PC-3 (cell line): ENCODE results near the gene EID2.

Experiments
- EZH2 ChIP-seq: fragments of 300-600 bp; sonication (generic); IDR thresholded peaks from one replicate; pipeline ENCODE4 v1.6.1; 2017; ENCODE audit warnings: antibody characterized with exemption, mild to moderate bottlenecking, low read length; ENCODE audit not compliant: unreplicated experiment
- EZH2phosphoT487 ChIP-seq: fragments of 300-600 bp; sonication (generic); IDR thresholded peaks from 2 replicates; pipeline ENCODE4 v1.6.1; 2018; ENCODE audit warnings: mild to moderate bottlenecking, antibody characterized with exemption, low read length, borderline replicate concordance
- TF ChIP-seq, protein P1 (sequence below): fragments of 300-600 bp; sonication (generic); conservative IDR thresholded peaks from 2 replicates; pipeline ENCODE4 v1.5.1; 2017; ENCODE audit warnings: antibody characterized with exemption, low read depth, mild to moderate bottlenecking, low read length

DNA sequence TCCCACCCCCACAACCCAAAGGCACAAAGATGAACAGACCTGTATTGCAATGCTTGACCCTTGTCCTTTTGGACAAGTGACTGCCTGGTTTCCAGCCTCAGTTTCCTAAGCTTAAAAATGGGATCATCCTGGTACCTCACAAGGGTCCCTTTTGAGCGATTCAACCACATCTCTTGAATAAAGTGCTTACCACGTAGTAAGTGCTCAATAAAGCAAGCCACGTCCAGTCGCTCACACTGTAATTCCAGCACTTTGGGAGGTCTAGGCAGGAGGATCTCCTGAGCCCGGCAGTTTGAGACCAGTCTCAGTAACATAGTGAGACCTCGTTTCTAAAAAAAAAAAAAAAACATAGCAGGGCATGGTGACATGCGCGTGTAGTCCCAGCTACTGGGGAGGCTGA is 40.0 kb downstream of the EID2 start:
- TF ChIP-seq EZH2 (no peak), EZH2phosphoT487 (no peak)
- TF ChIP-seq, protein P1, sequence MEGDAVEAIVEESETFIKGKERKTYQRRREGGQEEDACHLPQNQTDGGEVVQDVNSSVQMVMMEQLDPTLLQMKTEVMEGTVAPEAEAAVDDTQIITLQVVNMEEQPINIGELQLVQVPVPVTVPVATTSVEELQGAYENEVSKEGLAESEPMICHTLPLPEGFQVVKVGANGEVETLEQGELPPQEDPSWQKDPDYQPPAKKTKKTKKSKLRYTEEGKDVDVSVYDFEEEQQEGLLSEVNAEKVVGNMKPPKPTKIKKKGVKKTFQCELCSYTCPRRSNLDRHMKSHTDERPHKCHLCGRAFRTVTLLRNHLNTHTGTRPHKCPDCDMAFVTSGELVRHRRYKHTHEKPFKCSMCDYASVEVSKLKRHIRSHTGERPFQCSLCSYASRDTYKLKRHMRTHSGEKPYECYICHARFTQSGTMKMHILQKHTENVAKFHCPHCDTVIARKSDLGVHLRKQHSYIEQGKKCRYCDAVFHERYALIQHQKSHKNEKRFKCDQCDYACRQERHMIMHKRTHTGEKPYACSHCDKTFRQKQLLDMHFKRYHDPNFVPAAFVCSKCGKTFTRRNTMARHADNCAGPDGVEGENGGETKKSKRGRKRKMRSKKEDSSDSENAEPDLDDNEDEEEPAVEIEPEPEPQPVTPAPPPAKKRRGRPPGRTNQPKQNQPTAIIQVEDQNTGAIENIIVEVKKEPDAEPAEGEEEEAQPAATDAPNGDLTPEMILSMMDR: no peak
